Jurkat, Clone E6-1 (cell line): Measurements from ENCODE around the gene CKS1B.
"Not testable (repeated sequence)": the region's sequence is repeated elsewhere in the genome, so short reads cannot be mapped to it uniquely, and the experiment has no call there.

Experiments
- DNase-seq: peaks from one replicate; pipeline ENCODE4 v3.0.0-alpha.2; 2011; ENCODE audit warnings: low read depth, low spot score
- H3K4me3 ChIP-seq: 2 replicates; pipeline ENCODE4 v1.5.1; 2011; ENCODE audit warnings: mild to moderate bottlenecking, low read length, control low read depth, moderate library complexity

Gene CKS1B

DNA sequence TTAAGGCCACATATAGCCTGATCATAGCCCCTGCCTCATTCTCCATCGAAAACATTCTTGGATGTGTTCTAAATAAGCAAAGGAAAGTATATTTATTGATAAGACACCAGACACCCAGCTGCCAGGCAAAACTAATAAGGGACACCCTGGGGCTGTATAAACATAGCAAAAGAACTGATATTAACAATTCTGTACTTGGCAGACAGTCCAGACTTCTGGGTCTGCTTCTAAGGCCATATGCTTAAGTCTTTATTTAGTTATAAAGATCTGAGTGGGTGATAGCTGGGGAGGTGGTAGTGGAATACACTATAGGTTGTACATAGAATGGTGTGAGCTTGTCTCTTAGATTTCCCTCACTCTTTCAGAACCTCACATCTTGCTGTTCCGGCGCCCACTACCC, 3.9 kb downstream of the CKS1B start:
- no peak for DNase-seq
- no peak overlapping the region for H3K4me3 ChIP-seq

DNA sequence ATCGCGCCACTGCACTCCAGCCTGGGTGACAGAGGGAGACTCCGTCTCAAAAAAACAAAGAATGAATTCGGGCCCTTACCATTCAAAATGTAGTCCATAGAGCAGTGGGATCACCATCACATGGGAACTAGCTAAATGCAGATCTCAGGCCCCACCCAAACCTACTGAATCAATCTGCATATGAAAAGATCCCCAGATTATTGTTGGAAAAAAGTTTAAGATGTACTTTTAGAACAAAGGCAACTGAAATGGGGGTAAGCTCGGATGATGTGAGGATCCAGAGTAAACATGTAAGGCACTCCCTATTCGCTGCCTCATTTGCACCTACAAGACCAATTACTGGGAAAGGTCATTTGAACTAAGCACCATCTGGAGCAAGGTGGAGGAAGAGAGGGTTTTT, 7.9 kb downstream of the CKS1B start:
- peak overlapping the region; percentile 68 for H3K4me3 ChIP-seq
- DNase-seq = no peak

DNA sequence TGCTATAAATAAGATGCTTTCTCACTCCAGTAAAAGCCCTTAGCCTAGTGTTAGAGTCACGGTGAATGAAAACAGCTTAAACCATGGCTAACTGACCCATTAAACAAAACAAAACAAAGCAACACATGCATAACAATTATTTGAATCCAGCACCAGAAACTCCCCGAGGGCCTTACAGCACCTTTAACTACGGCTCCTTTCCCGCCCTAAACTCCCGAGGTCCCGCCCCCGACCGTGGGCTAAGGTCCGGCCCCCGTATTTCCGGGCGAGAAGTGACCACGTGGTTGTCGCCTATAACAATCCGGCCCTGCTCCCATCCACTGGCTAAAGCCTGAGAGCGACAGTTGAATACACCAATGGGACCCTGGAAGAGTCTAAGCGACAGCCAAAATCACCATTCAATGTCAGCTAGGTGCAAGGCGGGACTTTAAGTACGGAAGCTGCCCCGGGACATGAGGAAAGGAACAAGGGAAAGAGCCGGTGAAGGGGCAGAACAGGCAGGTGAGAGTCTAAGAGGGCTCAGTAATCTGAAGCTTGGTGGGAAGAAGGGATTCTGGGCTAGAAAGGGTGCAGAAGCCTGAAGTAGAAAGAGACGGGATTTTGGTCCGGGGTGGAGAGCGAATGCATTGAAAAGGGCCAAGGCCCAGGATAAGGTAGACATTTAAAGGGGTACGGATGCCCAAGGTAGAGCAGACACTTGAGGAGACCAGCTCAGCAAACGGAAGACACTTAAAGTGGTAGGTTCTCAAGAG, 8.6 kb downstream of the CKS1B start, which contains the start of gene FLAD1:
TSS of gene FLAD1 (plus strand) at position 448 of the 752 bp plus-strand sequence. CDS start 351 bp downstream, outside the sequence.
- peak within 1 kb of the TSS; percentile 68 for H3K4me3 ChIP-seq
- DNase-seq = peak; percentile 100

DNA sequence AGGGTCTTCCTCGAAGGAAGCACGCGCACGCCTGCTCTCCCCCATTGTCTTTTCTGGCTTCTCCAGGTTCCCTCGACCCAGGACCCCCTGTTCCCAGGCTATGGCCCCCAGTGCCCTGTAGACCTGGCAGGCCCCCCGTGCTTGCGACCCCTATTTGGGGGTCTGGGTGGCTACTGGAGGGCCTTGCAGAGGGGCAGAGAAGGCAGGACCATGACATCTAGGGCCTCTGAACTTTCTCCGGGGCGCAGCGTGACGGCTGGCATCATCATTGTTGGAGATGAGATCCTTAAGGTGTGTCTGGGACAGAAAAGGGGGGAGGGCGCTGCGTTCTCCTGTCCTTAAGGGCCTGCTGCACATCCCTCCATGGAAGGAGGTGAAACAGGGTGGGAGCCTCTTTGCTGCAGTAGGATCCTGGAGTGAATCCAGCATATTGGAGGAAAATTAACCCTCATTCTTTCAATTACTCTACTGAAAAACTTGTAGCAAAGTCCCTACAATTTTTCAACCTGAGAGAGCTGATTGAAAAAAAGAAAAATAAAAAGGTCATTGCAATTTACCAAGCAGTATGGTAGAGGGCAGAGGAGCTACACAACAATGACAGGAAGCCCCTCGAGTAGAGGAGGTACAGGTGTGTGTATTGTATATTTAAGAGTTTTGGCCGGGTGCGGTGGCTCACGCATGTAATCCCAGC, 9.4 kb downstream of the CKS1B start:
- DNase-seq = no peak
- peak overlapping the region; percentile 68 for H3K4me3 ChIP-seq

DNA sequence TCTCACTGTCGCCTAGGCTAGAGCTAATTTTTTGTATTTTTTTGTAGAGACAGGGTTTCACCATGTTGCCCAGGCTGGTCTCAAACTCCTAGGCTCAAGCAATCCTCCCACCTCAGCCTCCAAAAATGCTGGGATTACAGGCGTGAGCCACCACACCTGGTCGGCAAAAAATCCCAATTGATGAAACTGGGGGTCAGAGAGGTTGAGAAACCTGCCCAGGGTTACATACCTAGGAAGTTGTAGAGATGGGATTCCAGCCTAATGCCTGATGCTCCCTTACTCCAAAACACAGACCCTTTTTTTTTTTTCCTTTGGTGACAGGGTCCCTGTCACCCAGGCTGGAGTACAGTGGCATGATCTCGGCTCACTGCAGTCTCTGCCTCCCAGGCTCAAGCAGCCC, 12.3 kb downstream of the CKS1B start:
- DNase-seq, H3K4me3 ChIP-seq: not testable (repeated sequence)

DNA sequence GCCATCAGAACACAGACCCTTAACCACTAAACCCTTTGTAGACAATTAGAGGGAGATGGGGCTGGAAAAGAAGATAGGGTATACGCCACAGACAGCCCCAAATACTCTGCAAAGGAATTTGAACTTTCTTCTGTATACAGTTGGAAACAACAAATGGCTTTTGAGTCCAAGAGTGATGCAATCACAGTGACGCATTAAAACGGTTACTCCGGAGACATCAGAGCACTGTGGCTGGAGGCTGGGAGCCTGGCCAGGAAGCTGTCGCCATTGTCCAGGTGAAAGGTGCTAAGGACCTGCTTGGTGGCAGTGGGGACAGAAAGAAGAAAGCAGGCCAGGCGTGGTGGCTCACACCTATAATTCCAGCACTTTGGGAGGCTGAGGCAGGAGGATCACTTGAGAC, 12.8 kb downstream of the CKS1B start:
- no peak for DNase-seq
- no peak overlapping the region for H3K4me3 ChIP-seq

DNA sequence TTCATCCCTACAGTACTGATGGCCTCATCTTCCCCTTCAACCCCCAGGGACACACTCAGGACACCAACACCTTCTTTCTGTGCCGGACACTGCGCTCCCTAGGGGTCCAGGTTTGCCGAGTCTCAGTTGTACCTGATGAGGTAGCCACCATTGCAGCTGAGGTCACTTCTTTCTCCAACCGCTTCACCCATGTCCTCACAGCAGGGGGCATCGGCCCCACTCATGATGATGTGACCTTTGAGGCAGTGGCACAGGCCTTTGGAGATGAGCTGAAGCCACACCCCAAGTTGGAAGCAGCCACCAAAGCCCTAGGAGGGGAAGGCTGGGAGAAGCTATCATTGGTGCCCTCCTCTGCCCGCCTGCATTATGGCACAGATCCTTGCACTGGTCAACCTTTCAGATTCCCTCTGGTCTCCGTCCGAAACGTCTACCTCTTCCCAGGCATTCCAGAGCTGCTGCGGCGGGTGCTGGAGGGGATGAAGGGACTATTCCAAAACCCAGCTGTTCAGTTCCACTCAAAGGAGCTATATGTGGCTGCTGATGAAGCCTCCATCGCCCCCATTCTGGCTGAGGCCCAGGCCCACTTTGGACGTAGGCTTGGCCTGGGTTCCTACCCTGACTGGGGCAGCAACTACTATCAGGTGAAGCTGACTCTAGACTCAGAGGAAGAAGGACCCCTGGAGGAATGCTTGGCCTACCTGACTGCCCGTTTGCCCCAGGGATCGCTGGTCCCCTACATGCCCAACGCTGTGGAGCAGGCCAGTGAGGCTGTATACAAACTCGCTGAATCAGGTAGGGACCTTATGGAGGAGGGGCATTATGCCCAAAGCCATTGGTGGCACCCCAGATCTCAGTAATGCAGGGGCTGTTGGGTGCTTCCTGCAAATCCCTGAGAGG, 13.8 kb downstream of the CKS1B start:
- no peak overlapping the region for H3K4me3 ChIP-seq
- DNase-seq = no peak

DNA sequence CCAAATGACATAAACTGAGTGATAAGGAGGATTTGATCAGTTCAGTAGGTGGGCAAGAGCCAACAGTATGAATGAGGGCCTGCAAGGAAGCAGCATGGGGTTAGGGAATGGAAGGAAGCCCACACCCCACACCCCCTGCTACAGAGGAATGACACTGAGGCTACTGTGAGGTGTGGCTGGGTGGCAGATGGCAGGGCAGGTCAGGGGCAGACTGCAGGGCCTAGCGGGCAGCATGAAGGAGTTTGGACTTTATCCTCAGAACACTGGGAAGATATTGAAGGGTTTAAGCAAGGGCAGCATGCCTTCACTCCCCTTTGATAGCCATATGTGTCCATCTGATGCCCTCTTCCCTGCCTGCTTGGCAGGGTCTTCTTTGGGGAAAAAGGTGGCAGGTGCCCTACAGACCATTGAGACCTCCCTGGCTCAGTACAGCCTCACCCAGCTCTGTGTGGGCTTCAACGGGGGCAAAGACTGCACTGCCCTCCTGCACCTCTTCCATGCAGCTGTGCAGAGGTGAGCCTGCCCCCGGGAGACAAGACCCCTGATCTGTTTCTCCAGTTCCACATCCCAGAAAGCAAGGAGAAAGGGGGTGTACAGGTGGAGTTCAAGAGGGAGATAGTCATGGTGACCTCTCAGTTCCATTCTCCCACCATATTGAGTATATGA, 14.8 kb downstream of the CKS1B start:
- no peak overlapping the region for H3K4me3 ChIP-seq
- no peak for DNase-seq

DNA sequence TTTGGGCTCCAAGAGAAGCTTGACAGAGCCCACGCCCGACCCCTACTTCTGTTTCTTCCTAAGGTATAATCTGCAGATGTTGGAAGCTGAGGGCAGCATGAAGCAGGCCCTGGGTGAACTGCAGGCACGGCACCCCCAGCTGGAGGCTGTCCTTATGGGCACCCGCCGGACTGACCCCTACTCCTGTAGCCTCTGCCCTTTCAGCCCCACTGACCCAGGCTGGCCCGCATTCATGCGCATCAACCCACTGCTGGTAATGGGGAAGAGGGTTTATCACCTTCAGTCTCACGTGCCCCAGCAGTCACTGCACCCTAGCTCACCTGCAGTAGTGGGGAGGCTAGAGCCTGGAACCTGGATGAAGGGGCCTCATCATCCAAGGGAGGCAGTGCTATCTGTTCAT, 15.8 kb downstream of the CKS1B start:
- H3K4me3 ChIP-seq = no peak overlapping the region
- no peak for DNase-seq

DNA sequence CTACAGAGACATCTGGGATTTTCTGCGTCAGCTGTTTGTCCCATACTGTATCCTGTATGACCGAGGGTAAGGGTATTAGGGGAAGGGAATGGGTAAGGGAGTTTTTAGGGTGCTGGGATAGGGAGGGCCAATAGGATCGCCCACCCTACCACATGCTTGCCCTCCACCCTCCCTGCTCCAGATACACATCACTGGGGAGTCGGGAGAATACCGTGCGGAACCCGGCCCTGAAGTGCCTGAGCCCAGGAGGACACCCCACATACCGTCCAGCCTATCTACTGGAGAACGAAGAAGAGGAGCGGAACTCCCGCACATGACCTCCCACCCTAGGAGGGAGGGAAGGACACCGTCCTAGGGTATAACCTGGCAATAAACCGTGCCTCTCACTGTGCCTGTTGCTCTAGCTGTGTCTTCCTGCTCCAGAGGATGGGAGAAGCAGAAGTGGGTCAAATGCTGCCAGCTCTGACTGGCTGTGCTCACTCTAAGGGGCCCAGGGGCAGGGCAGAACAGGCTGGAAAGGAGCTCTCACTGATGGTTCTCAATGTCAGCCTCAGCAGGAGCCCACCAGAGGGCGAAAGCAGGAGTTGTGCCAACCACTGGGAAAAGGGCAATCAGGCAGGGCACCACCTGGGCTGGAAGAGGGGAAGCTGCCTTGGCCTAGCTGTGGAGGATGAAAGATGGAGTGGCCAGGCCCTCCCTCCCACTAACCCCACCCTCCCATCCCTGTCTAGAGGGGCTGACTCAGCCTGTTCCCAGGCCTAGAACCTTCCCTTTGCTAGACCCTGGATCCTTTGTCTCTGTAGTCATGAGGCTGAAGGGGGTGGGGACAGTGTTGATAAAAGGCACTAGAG, 18.5 kb downstream of the CKS1B start:
- no peak for DNase-seq
- no peak overlapping the region for H3K4me3 ChIP-seq

DNA sequence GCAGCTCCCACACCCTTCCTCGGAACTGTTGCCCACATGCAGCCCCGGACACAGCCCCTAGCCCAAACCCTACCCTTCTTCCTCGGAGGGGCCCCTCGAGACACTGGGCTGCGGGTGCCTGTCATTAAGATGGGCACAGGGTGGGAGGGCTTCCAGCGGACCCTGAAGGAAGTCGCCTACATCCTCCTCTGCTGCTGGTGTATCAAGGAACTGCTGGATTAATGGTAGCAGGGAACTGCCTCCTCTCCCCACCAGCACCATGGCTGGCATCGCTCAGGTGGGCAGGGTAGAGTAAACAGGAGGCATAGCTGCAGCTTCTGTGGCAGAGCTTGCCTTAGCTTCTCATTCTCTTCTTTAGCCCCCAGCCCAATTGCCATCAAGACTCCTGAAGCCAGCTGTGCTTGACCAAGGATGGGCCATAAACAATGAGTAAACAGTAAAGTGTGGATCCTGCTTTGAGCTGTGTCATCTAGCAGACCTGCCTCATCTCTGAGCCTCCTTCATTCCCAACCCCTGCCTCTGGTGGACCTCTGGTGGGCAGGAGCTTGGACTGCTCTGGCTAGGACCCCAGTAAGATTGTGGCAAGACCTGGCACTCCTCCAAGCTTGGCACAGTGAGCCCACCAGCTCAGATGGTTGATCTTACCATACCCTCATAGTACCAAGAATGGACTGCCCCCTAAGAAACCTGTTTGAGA, 19.2 kb downstream of the CKS1B start, which contains the start of gene LENEP:
TSS of gene LENEP (plus strand) at position 15 of the 697 bp plus-strand sequence. CDS start at position 37, 22 bp downstream.
- H3K4me3 ChIP-seq = no peak within 1 kb of the TSS
- DNase-seq = no peak

DNA sequence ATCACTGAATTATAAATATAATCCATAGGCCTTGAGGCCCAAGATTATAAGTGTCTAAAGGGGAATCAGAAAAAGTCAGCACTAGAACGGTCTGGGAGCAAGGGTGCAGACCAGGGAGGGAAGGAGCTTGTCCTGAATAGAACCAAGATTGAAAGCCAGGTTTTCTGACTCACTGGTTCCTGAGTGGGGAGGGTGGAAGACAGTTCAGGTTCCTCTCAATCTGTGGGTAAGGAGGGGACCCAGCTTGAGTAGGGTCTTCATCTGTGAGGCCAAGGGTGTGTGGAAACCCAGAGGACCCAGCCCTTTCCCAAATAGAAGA, 19.7 kb downstream of the CKS1B start:
- H3K4me3 ChIP-seq = no peak overlapping the region
- no peak for DNase-seq

DNA sequence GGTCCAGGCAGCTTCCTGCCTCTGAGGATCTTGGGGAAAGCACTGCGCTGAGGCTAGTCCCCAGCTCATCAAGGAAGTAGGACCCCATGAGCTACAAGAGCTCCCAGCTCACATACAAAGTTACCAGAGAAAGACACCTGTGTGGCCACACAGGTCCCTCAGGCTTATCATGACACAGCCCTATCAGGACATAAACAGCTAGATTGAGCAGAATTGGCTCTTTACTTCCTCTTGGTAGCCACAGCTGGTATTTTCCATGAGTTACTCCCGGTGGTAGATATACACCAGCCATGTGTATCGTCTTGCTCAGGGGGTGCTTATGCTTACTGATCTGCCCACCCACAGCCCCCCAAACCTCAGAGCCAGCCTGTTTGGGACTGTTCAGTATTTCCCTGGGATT, 20.1 kb downstream of the CKS1B start:
- no peak overlapping the region for H3K4me3 ChIP-seq
- DNase-seq = no peak

DNA sequence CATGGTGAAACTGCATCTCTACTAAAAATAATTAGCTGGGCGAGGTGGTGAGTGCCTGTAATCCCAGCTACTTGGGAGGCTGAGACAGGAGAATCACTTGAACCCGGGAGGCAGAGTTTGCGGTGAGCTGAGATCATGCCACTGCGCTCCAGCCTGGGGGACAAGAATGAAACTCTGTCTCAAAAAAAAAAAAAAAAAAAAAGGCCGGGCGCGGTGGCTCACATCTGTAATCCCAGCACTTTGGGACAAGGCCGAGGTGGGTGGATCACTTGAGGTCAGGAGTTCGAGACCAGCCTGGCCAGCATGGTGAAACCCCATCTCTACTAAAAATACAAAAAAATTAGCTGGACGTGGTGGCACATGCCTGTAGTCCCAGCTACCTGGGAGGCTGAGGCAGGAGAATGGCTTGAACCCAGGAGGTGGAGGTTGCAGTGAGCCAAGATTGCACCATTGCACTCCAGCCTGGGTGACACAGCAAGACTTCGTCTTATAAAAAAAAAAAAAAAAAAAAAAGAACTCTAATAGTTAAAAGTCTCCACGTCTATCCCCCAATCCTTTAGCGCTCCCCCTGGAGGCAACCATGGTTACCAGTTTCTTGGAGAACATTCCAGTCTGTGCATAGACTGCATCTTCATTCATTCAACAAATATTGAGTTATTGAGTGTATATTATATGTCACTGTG, 21.0 kb downstream of the CKS1B start:
- DNase-seq, H3K4me3 ChIP-seq: not testable (repeated sequence)

DNA sequence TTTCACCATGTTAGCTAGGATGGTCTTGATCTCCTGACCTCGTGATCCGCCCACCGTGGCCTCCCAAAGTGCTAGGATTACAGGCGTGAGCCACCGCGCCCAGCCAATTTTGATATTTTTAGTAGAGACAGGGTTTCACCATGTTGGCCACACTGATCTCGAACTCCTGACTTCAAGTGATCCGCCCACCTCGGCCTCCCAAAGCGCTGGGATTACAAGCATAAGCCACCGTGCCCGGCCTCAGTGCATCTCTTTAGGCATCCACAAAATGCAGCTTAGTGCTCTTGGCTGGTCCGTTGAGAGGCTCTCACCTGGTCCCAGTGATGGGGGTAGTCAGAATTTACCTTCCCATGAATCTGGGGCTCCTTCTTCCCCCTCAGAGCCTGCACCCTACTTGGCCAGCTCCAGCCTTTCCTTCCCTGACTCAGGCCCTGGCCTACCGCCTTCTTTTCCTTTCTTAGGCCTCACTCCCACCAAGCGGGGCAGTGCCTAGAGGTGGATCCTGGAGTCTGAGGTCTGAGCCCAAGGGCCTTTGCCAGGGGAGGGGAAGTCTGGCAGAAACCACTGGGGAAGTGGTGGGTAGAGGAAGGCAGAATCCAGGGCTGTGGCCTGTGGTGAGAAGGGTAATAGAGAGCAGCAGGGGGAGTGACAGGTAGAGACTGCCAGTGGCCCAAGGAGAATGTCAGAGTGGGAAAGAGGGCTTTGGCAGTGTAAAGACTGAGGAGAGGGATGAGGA, 22.7 kb downstream of the CKS1B start:
- DNase-seq = no peak

DNA sequence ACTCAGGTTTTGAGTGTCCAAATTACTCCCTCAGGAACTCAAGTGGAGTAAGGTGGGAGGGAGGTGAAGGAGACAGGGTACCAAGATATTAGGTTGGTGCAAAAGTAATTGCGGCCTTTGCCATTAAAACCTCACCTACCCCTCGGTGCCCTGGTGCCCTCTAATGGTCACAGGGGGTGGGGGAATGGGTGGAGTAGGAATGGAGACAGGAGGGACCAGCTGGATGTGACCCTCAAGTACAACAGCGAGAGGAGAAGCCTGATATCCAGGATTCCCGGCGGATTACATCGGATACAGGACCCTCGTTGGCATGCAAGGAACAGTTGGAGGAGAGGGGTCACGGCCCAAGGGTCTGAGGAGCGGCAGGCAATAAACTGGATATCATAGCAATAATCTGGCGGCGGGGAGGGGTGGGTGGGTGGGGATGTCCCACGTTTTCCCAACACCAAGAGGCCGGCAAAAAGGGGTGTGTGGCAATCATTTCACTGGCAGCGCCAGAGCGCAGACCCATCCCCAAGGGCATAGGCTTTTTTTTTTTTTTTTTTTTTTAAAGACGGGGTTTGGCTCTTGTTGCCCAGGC, 23.8 kb downstream of the CKS1B start:
- no peak for DNase-seq
- no peak overlapping the region for H3K4me3 ChIP-seq

More for the DNA sequence above, 22.7 kb downstream of the CKS1B start:
- H3K4me3 ChIP-seq = no peak overlapping the region
